Measurements from ENCODE around the gene ZP1.
"Not testable (repeated sequence)": the region's sequence is repeated elsewhere in the genome, so short reads cannot be mapped to it uniquely, and the experiment has no call there.

Gene ZP1, protein sequence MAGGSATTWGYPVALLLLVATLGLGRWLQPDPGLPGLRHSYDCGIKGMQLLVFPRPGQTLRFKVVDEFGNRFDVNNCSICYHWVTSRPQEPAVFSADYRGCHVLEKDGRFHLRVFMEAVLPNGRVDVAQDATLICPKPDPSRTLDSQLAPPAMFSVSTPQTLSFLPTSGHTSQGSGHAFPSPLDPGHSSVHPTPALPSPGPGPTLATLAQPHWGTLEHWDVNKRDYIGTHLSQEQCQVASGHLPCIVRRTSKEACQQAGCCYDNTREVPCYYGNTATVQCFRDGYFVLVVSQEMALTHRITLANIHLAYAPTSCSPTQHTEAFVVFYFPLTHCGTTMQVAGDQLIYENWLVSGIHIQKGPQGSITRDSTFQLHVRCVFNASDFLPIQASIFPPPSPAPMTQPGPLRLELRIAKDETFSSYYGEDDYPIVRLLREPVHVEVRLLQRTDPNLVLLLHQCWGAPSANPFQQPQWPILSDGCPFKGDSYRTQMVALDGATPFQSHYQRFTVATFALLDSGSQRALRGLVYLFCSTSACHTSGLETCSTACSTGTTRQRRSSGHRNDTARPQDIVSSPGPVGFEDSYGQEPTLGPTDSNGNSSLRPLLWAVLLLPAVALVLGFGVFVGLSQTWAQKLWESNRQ

DNA sequence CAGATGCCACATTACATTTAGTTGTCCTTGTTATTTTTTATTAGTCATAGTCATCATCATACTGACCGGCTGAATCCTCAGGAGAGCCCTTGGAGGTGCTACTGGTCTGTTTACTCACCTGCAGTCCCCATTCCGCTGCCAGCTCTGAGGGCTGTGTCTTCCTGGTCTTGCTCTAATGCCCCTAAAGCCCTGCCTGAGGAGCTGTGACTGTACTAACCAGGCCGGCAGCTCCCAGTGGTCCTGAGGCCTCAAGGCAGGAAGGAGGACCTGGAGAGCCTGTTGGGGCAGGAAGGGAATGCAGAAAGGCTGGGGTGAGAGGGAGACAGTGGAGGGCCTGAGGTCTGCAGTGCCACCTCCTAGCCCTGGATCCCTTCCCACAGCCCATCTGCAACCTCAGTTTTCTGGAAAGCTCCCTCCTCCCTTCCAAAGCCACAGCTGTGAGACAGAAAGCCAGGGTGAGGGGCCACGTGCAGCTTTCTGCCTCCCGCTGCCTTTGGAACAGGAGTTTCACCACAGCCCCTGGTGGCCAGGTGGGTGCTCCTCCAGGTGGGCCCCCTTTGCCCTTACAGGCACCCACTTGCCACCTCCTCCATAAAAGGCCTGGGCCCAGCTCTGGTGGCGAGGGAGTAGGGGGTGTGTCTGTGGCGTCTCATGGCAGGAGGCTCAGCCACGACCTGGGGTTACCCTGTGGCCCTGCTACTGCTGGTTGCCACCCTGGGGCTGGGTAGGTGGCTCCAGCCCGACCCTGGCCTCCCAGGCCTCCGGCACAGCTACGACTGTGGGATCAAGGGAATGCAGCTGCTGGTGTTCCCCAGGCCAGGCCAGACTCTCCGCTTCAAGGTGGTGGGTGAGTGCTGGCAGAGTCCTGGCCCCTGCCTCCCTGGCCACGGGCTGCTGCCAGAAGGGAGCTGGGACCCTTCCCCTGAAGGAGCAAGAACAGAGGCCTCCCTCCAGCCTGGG lies at the start of gene ZP1:
ZP1 (plus strand) TSS at position 632 of the 960 bp plus-strand sequence; CDS start at position 652, 20 bp downstream.
- DNase-seq, result no peak

DNA sequence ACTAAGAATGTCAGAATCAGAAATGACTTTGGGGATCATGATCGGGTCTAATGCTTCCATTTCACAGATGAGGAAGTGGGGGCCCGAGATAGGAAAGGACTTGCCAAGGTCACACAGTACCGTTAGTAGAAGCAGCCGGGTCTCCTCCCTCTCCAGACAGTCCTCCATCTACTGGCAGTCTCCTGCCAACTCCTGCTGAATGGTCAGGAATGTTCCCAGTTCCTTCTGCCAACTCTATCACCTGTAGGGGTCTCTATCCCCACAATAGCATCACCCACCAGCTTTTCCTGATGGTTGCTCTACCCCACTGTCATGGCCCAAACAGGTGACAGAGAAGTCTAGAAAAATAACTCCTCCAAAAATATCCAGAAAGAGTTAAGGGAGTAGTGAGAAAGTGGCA lies 49.3 kb upstream of the ZP1 start:
- no peak for DNase-seq

DNA sequence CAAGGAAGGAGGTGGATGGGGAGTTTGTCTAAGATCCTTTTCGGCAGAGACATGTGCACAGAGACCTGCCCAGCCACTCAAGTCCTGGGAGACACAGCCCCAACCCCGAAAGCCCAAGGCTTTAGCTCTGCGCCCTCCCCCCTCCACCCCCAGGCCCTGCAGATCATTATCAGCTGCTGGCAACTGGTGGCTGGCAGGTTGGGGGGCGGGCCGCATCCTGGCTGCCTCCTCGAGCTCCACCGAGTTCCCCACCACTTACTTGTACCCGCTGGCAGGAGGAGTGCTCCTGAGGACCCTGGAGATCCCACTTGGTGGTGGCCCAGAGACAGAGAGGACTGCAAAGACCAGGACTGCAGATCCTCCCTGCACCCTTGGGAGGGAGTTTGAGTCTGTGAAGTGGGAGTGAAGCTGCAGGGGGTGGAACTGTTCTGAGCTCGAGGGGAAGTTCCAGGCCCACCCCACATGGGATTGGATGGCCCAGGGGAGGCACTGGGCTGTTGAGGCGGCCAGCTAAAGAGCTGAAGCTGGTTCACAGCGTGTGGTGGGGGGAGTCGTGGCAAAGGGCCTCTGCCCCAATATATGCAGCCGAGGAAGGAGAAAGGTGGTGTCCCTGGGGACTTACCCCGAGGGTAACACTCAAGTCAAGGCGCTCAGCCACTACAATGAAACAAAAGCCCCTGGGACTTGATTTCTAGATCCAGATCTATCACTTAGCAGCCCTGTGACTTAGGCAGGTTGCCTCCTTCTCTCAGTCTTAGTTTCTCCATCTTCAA lies 45.3 kb upstream of the ZP1 start:
- DNase-seq, result no peak

DNA sequence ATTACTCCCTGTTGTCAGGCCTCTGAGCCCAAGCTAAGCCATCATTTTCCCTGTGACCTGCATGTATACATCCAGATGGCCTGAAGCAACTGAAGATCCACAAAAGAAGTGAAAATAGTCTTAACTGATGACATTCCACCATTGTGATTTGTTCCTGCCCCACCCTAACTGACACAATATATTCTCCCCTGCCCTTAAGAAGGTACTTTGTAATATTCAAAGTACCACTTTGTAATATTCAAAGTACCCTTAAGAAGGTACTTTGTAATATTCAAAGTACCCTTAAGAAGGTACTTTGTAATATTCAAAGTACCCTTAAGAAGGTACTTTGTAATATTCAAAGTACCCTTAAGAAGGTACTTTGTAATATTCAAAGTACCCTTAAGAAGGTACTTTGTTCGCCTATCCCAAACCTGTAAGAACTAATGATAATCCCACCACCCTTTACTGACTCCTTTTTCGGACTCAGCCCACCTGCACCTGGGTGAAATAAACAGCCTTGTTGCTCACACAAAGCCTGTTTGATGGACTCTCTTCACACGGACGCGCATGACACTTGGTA lies 43.5 kb upstream of the ZP1 start:
- DNase-seq, result not testable (repeated sequence)

DNA sequence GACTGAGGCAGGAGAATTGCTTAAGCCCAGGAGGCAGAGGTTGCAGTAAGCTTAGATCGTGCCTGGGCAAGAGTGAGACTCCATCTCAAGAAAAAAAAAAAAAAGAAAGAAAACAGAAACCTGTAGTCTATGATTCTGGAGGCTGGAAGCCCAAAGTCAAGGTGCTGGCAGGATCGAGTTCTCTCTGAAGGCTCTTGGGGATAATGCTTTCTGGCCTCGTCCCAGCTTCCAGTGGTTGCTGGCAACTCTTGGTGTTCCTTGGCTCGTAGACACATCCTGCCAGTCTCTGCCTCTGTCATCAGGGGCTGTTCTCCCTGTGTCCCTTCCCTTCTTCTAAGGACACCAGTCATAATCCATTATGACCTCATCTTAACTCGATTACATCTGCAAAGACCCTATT lies 42.2 kb upstream of the ZP1 start:
- no peak for DNase-seq

DNA sequence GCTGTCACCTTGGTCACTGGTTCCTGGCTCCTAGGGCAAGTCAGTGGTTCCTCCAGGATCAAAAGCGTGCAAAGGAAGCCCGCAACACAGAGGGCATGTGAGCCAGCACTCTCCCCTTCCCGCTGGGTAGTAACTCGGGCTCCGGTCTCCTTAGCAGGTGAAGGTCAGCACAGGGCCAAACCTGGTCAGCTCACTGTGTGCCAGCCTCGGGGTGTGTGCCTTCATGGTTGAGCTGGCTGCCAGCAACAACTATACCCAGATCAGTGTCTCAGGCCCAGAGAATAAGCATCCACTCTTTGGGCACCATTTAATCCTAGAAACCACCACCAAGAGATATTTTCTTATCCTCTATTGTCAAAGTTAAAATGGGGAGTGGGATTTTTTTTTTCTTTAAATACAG lies 41.6 kb upstream of the ZP1 start:
- no peak for DNase-seq

DNA sequence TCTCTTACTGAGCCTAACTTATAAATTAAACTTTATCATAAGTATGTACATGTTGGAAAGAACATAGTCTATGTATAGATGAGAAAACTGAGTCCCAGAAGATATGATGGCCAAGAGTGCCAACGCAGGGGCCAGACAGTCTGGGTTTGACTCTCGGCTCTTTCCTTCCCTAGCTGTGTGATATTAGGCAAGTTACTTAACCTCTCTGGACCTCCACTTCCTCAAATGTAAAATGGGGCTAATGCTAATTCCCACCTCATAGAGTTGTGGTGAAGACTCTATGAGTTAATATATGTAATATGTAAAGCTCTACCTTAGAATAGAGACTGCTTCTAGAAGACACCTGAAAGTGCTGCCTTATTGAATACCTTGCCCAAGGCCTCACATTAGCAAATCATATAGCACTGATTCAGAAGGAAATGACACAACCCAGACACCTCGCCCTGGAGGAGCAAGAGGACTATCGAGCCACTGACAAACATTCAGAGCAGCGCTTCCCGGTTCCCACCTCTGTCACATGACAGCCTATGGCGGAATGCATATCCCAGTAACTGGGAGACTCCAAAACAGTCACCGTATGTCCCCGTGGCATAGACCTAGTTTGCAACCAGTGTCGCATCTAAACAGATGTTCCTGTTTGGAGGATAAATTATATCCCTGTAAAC lies 36.7 kb upstream of the ZP1 start:
- no peak for DNase-seq

DNA sequence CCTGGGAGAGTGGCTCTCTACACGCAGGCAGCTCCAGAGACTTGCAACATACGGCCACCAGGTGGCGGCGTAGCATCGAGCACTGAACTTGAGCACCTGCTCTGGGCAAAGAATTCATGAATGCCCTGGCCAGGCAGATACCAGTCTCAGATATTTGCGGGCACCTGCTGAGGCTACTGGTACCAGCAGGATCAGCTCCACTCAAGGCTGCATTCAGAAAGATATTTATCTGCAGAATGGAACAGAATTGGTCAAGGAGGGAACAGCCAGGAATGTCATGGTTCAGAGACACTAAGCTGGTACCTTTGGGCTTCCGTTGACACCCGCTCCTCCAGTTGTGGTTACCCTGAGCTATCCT lies 36.2 kb upstream of the ZP1 start:
- DNase-seq, result peak; percentile 82

DNA sequence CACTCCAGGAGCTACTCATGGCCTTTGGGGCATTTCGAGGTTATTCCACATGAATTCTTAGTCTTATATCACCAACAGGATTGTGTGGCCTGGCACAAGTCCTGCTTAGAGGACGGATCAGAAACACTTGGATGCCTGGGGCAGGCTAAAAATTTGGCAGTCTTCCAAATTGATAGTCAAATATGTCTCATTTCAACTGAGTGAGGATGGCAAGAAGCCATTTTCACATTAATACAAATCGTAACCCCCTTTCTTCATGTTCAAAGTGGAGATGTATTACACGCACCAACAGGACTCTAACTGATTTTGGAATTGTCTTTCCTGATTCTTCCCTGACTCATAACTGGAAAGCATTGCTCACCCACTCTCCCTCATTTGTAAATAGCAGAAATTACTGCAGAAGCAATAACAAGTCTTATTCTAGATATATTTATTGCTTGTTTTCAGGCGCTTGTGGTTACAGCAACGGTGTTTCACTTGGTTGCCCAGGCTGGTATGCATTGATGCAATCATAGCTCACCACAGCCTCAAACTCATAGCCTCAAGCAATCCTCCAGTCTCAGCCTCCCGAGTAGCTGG lies 35.8 kb upstream of the ZP1 start:
- DNase-seq, result no peak

DNA sequence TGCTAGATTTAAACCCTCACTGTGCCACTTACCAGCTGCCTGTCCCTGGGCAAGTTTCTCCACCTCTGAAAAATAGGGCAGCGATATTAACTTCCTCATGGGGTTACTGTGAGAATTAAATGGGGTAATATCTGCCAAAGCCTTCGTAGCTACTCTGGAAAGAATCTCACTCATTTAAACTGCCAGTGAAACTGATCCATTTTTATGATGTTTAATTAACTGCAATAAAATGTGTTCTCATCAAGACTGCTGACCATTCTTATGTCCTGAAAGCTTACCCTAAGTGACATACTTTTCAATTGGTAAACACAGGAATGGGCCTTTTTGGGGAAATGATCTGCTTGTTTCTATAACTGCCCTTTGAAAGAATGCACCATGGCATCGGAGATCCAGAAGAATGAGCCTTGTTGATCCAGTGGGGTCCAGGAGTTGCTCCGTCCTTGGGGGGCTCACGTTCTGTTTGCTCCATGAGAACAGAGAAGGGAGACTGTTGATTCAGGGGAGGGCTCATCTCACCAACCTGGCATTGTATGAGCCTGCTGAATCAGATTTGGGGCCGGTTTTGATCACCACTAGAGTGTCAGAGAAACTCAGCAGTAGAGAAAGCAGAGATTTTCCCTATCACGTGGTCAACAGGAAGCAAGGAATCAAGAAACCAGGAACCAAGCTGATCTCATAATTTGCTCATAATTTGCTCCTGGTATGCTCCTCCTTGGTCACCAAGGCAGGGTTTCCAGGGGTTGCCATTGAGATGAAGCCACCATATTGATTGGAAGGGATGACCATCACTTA lies 32.4 kb upstream of the ZP1 start:
- DNase-seq, result no peak

DNA sequence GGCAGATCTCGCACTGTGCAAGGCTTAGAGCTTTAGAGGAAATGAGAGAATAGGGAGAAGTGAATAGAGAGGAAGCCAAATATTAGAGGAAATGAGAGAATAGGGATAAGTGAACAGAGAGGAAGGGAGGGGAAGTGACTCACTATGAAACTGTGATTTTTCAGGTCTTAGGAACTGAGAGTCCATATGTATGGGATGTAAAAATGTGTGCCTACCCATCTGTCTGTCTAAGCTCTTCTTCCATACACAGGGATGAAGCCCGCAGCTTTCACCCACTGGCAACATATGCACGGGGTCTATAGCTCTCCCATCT lies 31.9 kb upstream of the ZP1 start:
- no peak for DNase-seq

DNA sequence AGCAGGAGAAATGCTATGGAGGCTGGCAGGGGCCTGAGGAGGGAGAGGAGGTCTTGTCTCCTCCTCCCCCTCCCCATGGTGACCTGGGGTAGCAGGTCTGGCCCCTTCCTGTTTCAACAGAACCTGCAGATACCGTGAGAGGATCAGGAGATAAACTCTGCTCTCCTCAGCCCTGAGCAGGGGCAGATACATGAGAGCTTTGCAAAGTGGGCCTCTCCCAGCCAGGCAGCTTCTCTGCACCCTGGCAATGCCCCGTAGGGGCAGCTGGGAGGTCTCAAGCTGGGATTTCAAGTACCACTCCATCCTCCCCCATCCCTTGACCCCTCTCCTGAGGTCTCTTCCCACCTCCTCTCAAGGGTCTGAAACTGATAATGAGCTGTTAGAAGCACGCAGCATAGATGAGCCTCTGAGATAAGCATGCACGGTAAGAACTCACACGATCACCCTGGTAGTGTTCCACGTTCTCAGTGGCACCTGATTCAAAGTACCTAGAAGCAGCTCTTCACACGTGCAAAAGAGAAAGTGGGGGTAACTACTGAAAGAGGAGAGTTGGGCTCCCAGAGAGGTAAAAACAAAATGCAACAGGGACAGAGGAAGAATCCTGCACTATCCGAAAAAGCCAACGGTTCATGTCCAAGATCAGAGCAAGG lies 30.4 kb upstream of the ZP1 start:
- DNase-seq, result no peak

DNA sequence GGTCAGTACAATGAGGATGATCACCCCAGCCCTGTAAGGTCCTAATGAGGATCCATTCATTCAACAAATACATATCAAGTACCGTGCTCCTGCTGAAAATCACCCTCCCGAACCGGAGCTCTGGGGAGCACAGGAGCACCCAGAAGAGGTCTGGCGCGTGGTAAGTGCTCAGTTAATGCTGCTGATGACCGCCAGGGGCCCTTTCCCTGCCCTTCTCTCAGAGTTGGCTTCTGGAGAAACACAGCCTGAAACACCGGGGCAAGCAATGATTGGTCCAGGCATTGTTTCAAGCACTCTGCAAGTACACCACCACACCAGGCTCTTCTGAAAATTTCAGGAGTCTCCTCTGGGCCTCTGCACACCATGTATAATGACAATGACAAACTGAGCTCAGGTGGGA lies 29.2 kb upstream of the ZP1 start:
- no peak for DNase-seq

DNA sequence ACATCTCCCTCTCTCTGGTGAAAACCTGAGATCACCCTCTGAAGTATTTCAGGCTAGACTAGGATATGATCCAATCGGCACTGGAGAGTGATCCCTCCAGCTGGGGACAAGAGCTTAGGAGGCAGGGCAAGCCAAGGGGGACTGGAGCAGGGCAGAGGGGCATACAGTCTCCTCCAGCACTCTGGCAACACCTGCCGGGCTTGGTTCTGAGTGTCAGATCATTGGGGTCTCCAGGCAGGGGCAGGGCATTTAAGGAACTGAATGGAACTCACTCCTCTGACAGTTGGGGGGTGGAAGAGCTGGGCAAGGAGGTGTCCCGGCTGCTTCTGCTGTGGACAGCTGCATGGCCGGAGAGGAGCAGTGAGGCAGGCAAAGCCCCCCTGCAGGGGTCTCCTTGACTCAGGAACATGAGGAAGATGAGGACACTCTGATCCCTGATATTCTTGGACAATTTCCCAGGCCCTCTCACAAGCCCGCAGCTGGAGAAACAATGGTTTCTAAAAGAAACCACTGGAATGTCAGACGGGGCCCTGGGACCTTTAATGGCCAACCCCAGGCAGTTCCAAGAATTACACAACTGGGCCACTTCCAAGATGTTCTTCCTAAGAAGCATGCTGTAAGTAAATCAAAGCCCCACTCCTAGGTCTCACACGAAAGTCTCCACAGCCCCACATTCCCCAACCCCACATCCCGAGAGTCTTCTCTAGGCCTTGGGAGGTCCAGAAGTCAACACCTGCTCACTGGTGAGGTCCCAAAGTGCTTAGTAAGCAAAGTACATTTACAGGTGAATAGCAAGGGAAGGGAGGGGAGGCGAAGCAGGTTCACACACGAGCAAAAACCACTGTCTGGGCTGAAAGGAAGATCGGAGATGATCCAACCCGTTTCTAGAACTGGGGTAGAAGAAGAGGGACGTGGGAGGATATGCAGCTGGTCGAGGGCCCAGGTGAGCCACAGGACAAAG lies 26.6 kb upstream of the ZP1 start:
- DNase-seq, result no peak

DNA sequence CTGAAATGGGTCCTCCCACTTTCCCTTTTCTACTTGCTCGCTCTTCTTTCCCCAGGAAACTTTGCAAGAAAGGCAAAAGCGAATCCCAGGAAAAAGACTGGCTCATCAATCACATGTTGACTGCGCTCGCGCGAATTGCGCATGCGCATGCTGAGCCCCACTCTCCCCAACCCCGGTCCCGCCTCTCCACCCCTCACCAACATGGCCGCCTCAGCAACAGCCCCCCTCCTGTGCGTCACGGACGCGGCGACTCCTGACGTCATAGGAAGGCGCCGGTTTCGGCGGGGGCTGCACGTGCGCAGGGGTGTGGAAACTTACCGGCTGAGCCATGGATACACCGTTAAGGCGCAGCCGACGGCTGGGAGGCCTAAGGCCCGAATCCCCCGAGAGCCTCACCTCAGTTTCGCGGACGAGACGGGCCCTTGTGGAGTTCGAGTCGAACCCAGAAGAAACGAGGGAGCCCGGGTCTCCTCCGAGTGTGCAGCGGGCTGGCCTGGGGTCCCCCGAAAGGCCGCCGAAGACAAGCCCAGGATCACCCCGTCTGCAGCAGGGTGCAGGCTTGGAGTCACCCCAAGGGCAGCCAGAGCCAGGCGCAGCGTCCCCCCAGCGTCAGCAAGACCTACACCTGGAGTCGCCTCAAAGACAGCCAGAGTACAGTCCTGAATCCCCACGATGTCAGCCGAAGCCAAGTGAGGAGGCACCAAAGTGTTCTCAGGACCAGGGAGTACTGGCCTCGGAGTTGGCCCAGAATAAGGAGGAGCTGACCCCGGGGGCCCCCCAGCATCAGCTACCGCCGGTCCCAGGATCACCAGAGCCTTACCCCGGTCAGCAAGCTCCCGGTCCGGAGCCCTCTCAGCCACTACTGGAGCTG lies 25.3 kb upstream of the ZP1 start, which contains the start of gene CCDC86:
CCDC86 (plus strand) TSS at position 317 of the 871 bp plus-strand sequence; CDS start at position 329, 12 bp downstream.
- peak; percentile 99 for DNase-seq

DNA sequence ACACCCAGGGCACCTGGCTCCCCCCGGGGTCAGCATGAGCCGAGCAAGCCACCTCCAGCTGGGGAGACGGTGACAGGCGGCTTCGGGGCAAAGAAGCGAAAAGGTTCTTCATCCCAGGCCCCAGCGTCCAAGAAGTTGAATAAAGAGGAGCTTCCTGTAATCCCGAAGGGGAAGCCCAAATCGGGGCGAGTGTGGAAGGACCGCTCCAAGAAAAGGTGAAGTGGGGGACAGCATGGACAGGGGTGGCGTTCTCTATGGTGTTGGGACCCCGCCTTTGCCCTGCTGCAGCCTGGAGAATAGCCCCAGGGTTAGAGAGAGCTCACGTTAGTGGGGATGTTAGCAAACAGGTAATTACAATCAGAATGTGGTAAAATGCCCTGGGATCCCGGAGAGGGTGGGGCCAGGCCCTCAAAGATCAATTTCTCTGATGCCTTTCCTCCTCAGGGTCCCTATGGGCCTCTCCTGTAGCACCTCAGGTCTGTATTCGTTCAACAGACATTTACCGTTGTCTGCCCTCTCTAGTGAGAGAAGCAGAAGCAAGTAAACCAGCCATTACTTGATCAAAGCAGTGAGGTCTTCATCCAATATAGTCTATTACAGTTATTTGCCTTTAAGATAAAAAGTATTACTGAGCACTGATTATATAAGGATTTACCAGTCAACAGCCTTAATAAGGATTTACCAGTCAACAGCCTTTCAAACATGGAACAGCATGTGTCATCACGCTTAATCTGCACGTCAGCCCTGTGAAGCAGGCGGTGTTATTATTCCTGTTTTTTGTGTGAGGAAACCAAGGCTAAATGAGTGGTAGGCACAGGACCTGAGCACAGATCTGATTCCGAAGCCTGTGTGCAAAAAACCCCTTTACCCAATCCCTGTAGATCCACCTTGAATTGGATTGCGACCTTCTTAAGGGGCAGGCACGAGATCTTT lies 24.4 kb upstream of the ZP1 start:
- no peak for DNase-seq

All from stimulated activated CD4-positive, alpha-beta T cell treated with anti-CD3 and anti-CD28 coated beads, Interleukin-4, amount 100 ng/mL, for 1 hour (primary cell).